Smooth muscle cell (in vitro differentiated cells): ENCODE data around the gene TBL1X. TPM values are rescaled to one million over a fixed set of nuclear protein-coding genes. Genes with fewer than 3 reads are reported as not detected.
A peak's percentile ranks its signal among the peaks of the same experiment; 100 is the strongest.

Experiments
- DNase-seq: peaks from one replicate; lab custom pipeline; 2025; ENCODE audit not compliant: unreplicated experiment; lab: John Stamatoyannopoulos, UW
- H2AFZ ChIP-seq: fragments of 200-600 bp; sonication (generic); 2 replicates; pipeline ENCODE4 v1.6.0; 2016; ENCODE audit warnings: antibody characterized with exemption, low read depth, mild to moderate bottlenecking
- H3F3A ChIP-seq: fragments of 200-600 bp; sonication (generic); 2 replicates; pipeline ENCODE4 v1.6.0; 2017; ENCODE audit warnings: antibody characterized with exemption, low read depth
- H3K27ac ChIP-seq: fragments of 200-600 bp; sonication (generic); 2 replicates; pipeline ENCODE4 v1.5.1; 2016; ENCODE audit warnings: low read depth, mild to moderate bottlenecking
- H3K27me3 ChIP-seq: fragments of 200-600 bp; sonication (generic); 2 replicates; pipeline ENCODE4 v1.6.1; 2016; ENCODE audit warnings: low read depth, mild to moderate bottlenecking
- H3K36me3 ChIP-seq: fragments of 200-600 bp; sonication (generic); 2 replicates; pipeline ENCODE4 v1.5.1; 2016; ENCODE audit warnings: low read depth
- H3K4me1 ChIP-seq: fragments of 200-600 bp; sonication (generic); 2 replicates; pipeline ENCODE4 v1.5.1; 2016; ENCODE audit warnings: low read depth
- H3K4me2 ChIP-seq: fragments of 200-600 bp; sonication (generic); 2 replicates; pipeline ENCODE4 v1.6.0; 2016; ENCODE audit warnings: mild to moderate bottlenecking
- H3K4me3 ChIP-seq: fragments of 200-600 bp; sonication (generic); 2 replicates; pipeline ENCODE4 v1.5.1; 2016; ENCODE audit warnings: mild to moderate bottlenecking
- H3K79me2 ChIP-seq: fragments of 200-600 bp; sonication (generic); 2 replicates; pipeline ENCODE4 v1.6.0; 2016; ENCODE audit warnings: low read depth, mild to moderate bottlenecking
- H3K9ac ChIP-seq: fragments of 200-600 bp; sonication (generic); 2 replicates; pipeline ENCODE4 v1.6.0; 2016; ENCODE audit warnings: low read depth
- H3K9me3 ChIP-seq: fragments of 200-600 bp; sonication (generic); replicated peaks from 2 replicates; pipeline ENCODE4 v1.5.1; 2016; ENCODE audit warnings: low read depth
- H4K20me1 ChIP-seq: fragments of 200-600 bp; sonication (generic); 2 replicates; pipeline ENCODE4 v1.6.0; 2016; ENCODE audit warnings: low read depth
- CTCF ChIP-seq: fragments of 200-600 bp; sonication (generic); IDR thresholded peaks from 2 replicates; pipeline ENCODE4 v1.5.1; 2017; ENCODE audit warnings: borderline replicate concordance, mild to moderate bottlenecking, antibody characterized with exemption; ENCODE audit not compliant: insufficient read depth, poor library complexity, severe bottlenecking
- WGBS: methylation state at CpG from one replicate; pipeline ENCODE4 v1.1.7; 2016; ENCODE audit warnings: low lambda C conversion rate; 5-methylcytosine and 5-hydroxymethylcytosine counted together
- polyA plus RNA-seq: library from polyadenylated mRNA; unstranded; fragments of >200 nt; fragmentation: Nextera tagmentation; extraction: Ambion mirVana; gene quantifications from 2 replicates; pipeline ENCODE4 v1.2.1, GENCODE V29; 2016
- total RNA-seq: library from RNA; depleted of rRNA; stranded (reverse); fragments of >200 nt; gene quantifications from 2 replicates; pipeline ENCODE4 v1.2.3, GENCODE V29; 2014

The TBL1X gene
- total and polyA plus RNA-seq, 2 experiments from 2014 or later = 9.0 to 9.8 TPM

GRCh38 chrX:9658409-9658808 is 193.6 kb downstream of the TBL1X start:
- TF ChIP-seq CTCF = no peak
- no peak overlapping the region for H2AFZ ChIP-seq
- no peak overlapping the region for H3K27ac ChIP-seq
- no peaks in the 10 kb centered on the region for H3K79me2 ChIP-seq
- no peak overlapping the region for H3K4me2 ChIP-seq
- no peak overlapping the region for H3K4me3 ChIP-seq
- 79% methylated on average over 4 of the region's 4 CpGs for WGBS
- no peaks in the 10 kb centered on the region for H3K27me3 ChIP-seq
- H3K36me3 ChIP-seq = no peaks in the 10 kb centered on the region
- H3F3A ChIP-seq = no peaks in the 10 kb centered on the region
- no peak for DNase-seq
- no peaks in the 10 kb centered on the region for H3K4me1 ChIP-seq
- H4K20me1 ChIP-seq = no peaks in the 10 kb centered on the region
- H3K9me3 ChIP-seq = no peaks in the 10 kb centered on the region
- no peak overlapping the region for H3K9ac ChIP-seq

- H3K36me3 ChIP-seq = no peaks in the 10 kb centered on the region
- H3K4me2 ChIP-seq = peak overlapping the region; percentile 59
- no peaks in the 10 kb centered on the region for H3K27me3 ChIP-seq
- H3K4me3 ChIP-seq = no peak overlapping the region
- TF ChIP-seq CTCF = no peak
- H4K20me1 ChIP-seq = no peaks in the 10 kb centered on the region
- no peaks in the 10 kb centered on the region for H3K9me3 ChIP-seq
- peak overlapping the region; percentile 72 for H3K27ac ChIP-seq
- 48% methylated on average over 17 of the region's 17 CpGs for WGBS
- H3K79me2 ChIP-seq = no peaks in the 10 kb centered on the region
- no peak overlapping the region for H2AFZ ChIP-seq
- no peak overlapping the region for H3K9ac ChIP-seq
- no peak for DNase-seq
- H3F3A ChIP-seq = no peaks in the 10 kb centered on the region
- H3K4me1 ChIP-seq = no peaks in the 10 kb centered on the region
These were observed 194.8 kb downstream of the TBL1X start for GRCh38 chrX:9659571-9660195.

GRCh38 chrX:9662148-9662547 is 197.3 kb downstream of the TBL1X start:
- no peaks in the 10 kb centered on the region for H3K27me3 ChIP-seq
- H3K4me3 ChIP-seq = no peak overlapping the region
- H3K4me2 ChIP-seq = no peak overlapping the region
- no peaks in the 10 kb centered on the region for H3F3A ChIP-seq
- no peaks in the 10 kb centered on the region for H3K79me2 ChIP-seq
- no peaks in the 10 kb centered on the region for H3K9me3 ChIP-seq
- TF ChIP-seq CTCF = no peak
- H2AFZ ChIP-seq = no peak overlapping the region
- no peaks in the 10 kb centered on the region for H3K4me1 ChIP-seq
- H3K9ac ChIP-seq = no peak overlapping the region
- no peaks in the 10 kb centered on the region for H4K20me1 ChIP-seq
- no peak for DNase-seq
- WGBS = 44% methylated on average over 4 of the region's 4 CpGs
- no peaks in the 10 kb centered on the region for H3K36me3 ChIP-seq
- H3K27ac ChIP-seq = peak overlapping the region; percentile 11

- Histone ChIP-seq H3K9ac (no peak overlapping the region), H3K4me2 (no peak overlapping the region), H3K36me3 (no peaks in the 10 kb centered on the region), H3F3A (no peaks in the 10 kb centered on the region), H3K4me1 (no peaks in the 10 kb centered on the region), H4K20me1 (no peaks in the 10 kb centered on the region), H3K27ac (no peak overlapping the region), H3K9me3 (no peaks in the 10 kb centered on the region), H3K79me2 (no peaks in the 10 kb centered on the region), H3K4me3 (no peak overlapping the region), H3K27me3 (no peaks in the 10 kb centered on the region), H2AFZ (no peak overlapping the region)
- 87% methylated on average over 6 of the region's 6 CpGs for WGBS
- TF ChIP-seq CTCF = no peak
- DNase-seq = no peak
These were observed 198.4 kb downstream of the TBL1X start for GRCh38 chrX:9663216-9663615.
